Panc1 (cell line): Measurements from ENCODE around the gene MICAL1. TPM values are rescaled to one million over a fixed set of nuclear protein-coding genes. Genes with fewer than 3 reads are reported as not detected.

Experiments
- ATAC-seq: fragments of 200-7000 bp; cut with Tn5 transposase; 2 replicates; pipeline ENCODE4 v1.9.1; 2020; ENCODE audit warnings: mild to moderate bottlenecking, moderate library complexity
- BruUV-seq: library from RNA; stranded (reverse); fragments of 400-500 nt; replicated peaks from 2 replicates; lab custom pipeline; 2021; lab: Mats Ljungman, UMichigan
- CTCF ChIA-PET: fragments of 300-600 bp; sonication (Branson Sonifier 250); formaldehyde crosslinking; loops from one replicate; lab custom pipeline; 2022; ENCODE audit warnings: antibody characterized with exemption; lab: Charles Lee
- POLR2A ChIA-PET: fragments of 300-600 bp; sonication (Branson Sonifier 250); formaldehyde crosslinking; loops from one replicate; lab custom pipeline; 2022; ENCODE audit warnings: antibody characterized with exemption; lab: Charles Lee
- DNase-seq: peaks from one replicate; pipeline ENCODE4 v3.0.0-alpha.2; 2010; ENCODE audit warnings: low read depth, low spot score
- H3K27ac ChIP-seq: 2 replicates; pipeline ENCODE4 v1.5.1; 2011; ENCODE audit warnings: mild to moderate bottlenecking, low read length, inconsistent platforms
- H3K27me3 ChIP-seq: fragments of 200-500 bp; sonication (Bioruptor generic); 2 replicates; pipeline ENCODE4 v1.6.0; 2014; ENCODE audit warnings: low read length, inconsistent platforms; ENCODE audit not compliant: control insufficient read depth, insufficient read depth
- H3K36me3 ChIP-seq: fragments of 200-500 bp; sonication (Bioruptor generic); 2 replicates; pipeline ENCODE4 v1.5.1; 2014; ENCODE audit warnings: inconsistent platforms, mild to moderate bottlenecking, low read length, moderate library complexity; ENCODE audit not compliant: control insufficient read depth, insufficient read depth
- H3K4me1 ChIP-seq: 2 replicates; pipeline ENCODE4 v1.5.1; 2011; ENCODE audit warnings: inconsistent platforms, mild to moderate bottlenecking, low read length, moderate library complexity; ENCODE audit not compliant: control insufficient read depth, insufficient read depth
- H3K4me3 ChIP-seq, 2 experiments: 2 replicates each; pipeline ENCODE4 v1.5.1; 2011 to 2012; ENCODE audit warnings: low read depth in 2 of 2, low read length in 2 of 2, mild to moderate bottlenecking in 2 of 2, inconsistent platforms in 1 of 2, moderate library complexity in 1 of 2
- H3K9me3 ChIP-seq: fragments of 200-500 bp; sonication (Bioruptor generic); 2 replicates; pipeline ENCODE4 v1.5.1; 2014; ENCODE audit warnings: low read depth, mild to moderate bottlenecking, inconsistent platforms, low read length, moderate library complexity; ENCODE audit not compliant: control insufficient read depth, insufficient read depth
- CTCF ChIP-seq: fragments of 450-650 bp; IDR thresholded peaks from 2 replicates; pipeline ENCODE4 v1.5.1; 2017; ENCODE audit warnings: mild to moderate bottlenecking
- in situ Hi-C: cut with HindIII; loops from 2 replicates; pipeline ENCODE4 v1.10.0; 2016; ENCODE audit warnings: low sequenced_read_pairs, low pct_unique_long_range_greater_than_20kb
- intact Hi-C: fragments of 100-400 bp; cut with micrococcal nuclease; formaldehyde crosslinking; loops from one replicate; pipeline ENCODE4 v1.10.0; 2022; ENCODE audit not compliant: unreplicated experiment
- total RNA-seq: library from RNA; stranded (reverse); gene quantifications from one replicate; pipeline ENCODE4 v1.2.1, GENCODE V29; 2021; ENCODE audit not compliant: unreplicated experiment

Gene MICAL1
- total RNA-seq, 1 experiment from 2014 or later, result 64.5 TPM

DNA sequence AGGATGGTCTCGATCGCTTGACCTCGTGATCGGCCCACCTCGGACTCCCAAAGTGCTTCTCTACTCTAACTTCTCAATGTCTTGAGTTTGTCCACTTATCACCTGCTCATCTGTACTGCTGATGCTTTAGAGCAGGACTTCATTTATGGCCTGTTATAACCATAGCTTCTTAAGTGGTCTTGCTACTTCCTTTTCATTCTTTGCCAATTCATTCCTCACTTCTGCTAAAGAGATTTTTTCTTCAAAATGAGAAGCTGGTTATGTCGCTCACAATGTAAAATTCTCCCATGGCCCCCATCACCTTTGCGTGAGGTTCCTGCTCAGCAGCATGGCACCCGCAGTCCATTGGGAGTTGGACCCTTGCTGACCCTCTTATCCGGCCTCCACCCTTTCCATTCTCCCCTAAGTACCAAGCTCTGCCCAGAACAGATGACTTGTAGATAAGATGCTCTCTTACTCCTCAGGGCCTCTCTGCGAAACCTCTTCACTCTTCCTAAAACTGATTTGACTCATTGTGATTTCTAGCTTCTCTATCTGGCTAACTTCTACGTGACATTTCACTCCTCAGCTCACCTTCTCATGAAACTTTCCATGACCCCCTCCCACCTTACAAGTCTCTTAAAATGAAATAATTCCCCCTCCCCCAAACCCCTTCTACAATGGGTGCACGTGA is 59.4 kb downstream of the MICAL1 start:
- no peaks in the 10 kb centered on the region for H3K4me1 ChIP-seq
- DNase-seq (no peak), ATAC-seq (no peak)
- no TSS peak for BruUV-seq
- no peaks in the 10 kb centered on the region for H3K27me3 ChIP-seq
- H3K36me3 ChIP-seq, result no peaks in the 10 kb centered on the region
- no peak overlapping the region for H3K27ac ChIP-seq
- in situ Hi-C loops, result no loop called here
- intact Hi-C loops, result no loop called here
- TF ChIP-seq CTCF, result no peak
- H3K9me3 ChIP-seq, result no peaks in the 10 kb centered on the region
- CTCF ChIA-PET, result no interaction called here
- POLR2A ChIA-PET, result no interaction called here
- H3K4me3 ChIP-seq, result no peak overlapping the region

Other genes starting within 250 kb of the MICAL1 start
- 337 TPM for gene CD164, start 73.3 kb downstream of the MICAL1 start, total RNA-seq
- gene PPIL6, start 15.1 kb downstream of the MICAL1 start, total RNA-seq, result 2.2 TPM
- 50.0 TPM for gene SMPD2, start 15.0 kb downstream of the MICAL1 start, total RNA-seq
- 21.5 TPM for gene ZBTB24, start 27.4 kb upstream of the MICAL1 start, total RNA-seq
- gene AK9, start 235.4 kb upstream of the MICAL1 start, total RNA-seq, result 2.3 TPM
- 19.0 TPM for gene FIG4, start 235.5 kb upstream of the MICAL1 start, total RNA-seq